ENCODE data around the gene POC1A. TPM values are rescaled to one million over a fixed set of nuclear protein-coding genes. Genes with fewer than 3 reads are reported as not detected.

Gene POC1A
- total and polyA plus RNA-seq, 2 experiments from 2014 or later: 19.1 to 26.7 TPM

DNA sequence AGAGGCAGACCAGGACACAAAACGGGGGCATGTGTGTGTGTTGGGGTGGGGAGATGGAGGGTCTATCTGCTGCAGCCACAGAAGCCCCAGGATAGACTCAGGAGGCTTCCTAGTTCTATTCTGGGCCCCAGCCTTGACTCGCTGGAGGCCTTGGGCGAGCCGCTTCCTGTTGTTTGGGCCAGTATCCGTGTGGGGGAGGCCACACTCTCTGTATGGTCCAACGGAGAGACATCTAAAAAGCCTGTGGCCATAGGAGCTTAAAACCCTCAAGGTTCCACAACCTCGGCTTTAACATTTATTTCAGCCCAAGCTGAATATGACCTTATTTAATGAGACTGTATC is 32.8 kb downstream of the POC1A start:
- H3K36me3 Mint-ChIP-seq (ENCODE audit: low read depth): peaks cover 54% of the 10 kb centered on the region
- H3K4me3 Mint-ChIP-seq: no peak overlapping the region
- Histone ChIP-seq H3K4me1 (ENCODE audit: insufficient read depth) (no peaks in the 10 kb centered on the region), H3K4me2 (no peak overlapping the region), H2AFZ (no peak overlapping the region), H3K27ac (ENCODE audit: low read depth) (no peak overlapping the region), H3K27me3 (ENCODE audit: insufficient read depth) (no peaks in the 10 kb centered on the region), H3K9me2 (ENCODE audit: insufficient read depth) (no peaks in the 10 kb centered on the region), H3F3A (replicated peaks; ENCODE audit: low read depth) (no peaks in the 10 kb centered on the region), H3K79me2 (replicated peaks; ENCODE audit: insufficient read depth) (no peaks in the 10 kb centered on the region), H4K20me1 (replicated peaks; ENCODE audit: insufficient read depth) (no peaks in the 10 kb centered on the region), H3K4me3 (no peak overlapping the region), H3K36me3 (ENCODE audit: insufficient read depth) (peaks cover 16% of the 10 kb centered on the region)
- peaks cover 7% of the 10 kb centered on the region for H3K27me3 Mint-ChIP-seq (ENCODE audit: insufficient read depth, low read depth, poor library complexity)
- H3K4me1 Mint-ChIP-seq: no peaks in the 10 kb centered on the region
- no peaks in the 10 kb centered on the region for H3K9me3 Mint-ChIP-seq
- ATAC-seq (no peak), DNase-seq (ENCODE audit: low spot score) (no peak)
- H3K27ac Mint-ChIP-seq: no peak overlapping the region
- no peak for TF ChIP-seq ETS1 (IDR thresholded peaks at IDR 0.05)
- no peak for TF ChIP-seq CREB1 (CRISPR knock-in tag; IDR thresholded peaks at IDR 0.05; ENCODE audit: low read depth)
- no peak for TF ChIP-seq POLR2AphosphoS5 (IDR thresholded peaks at IDR 0.05; ENCODE audit: low read depth)
- no peak for TF ChIP-seq ZNF462 (CRISPR knock-in tag; IDR thresholded peaks at IDR 0.05)
- no peak for TF ChIP-seq STAT1 (IDR thresholded peaks at IDR 0.05; ENCODE audit: unreplicated experiment)

Measured in GM23338 (cell line).